Ascending aorta (tissue), 1 donor: ENCODE results near the gene PLG. TPM values are rescaled to one million over a fixed set of nuclear protein-coding genes. Genes with fewer than 3 reads are reported as not detected.

Experiments
- total RNA-seq: library from RNA; depleted of rRNA; stranded (reverse); fragments of >200 nt; gene quantifications from one replicate; pipeline ENCODE4 v1.1.0, GENCODE V29; 2016

PLG gene
- total RNA-seq, 1 donor from 2014 or later: 10.7 TPM

Other genes starting within 250 kb of the PLG start
- gene LPA, start 38.0 kb upstream of the PLG start, total RNA-seq: not detected